Measurements from ENCODE around the gene BAZ2B. TPM values are rescaled to one million over a fixed set of nuclear protein-coding genes. Genes with fewer than 3 reads are reported as not detected.
"Not testable (repeated sequence)": the region's sequence is repeated elsewhere in the genome, so short reads cannot be mapped to it uniquely, and the experiment has no call there.

Gene BAZ2B
- total RNA-seq, 1 donor from 2014 or later = 37.8 TPM

- Mint-ChIP-seq H3K27ac (ENCODE audit: unreplicated experiment) (no peak overlapping the region), H3K36me3 (ENCODE audit: low read depth) (peaks cover 28% of the 10 kb centered on the region), H3K4me3 (ENCODE audit: unreplicated experiment) (no peak overlapping the region), H3K27me3 (ENCODE audit: low read depth) (no peaks in the 10 kb centered on the region), H3K9me3 (ENCODE audit: low read depth) (peaks cover 2% of the 10 kb centered on the region), H3K4me1 (ENCODE audit: low read depth) (no peaks in the 10 kb centered on the region)
- no peak for TF ChIP-seq CTCF (IDR thresholded peaks at IDR 0.05)
- no peak for DNase-seq (ENCODE audit: low spot score)
Measured at GRCh38 chr2:159362094-159362493, 254.3 kb downstream of the BAZ2B start.

- not testable (repeated sequence) for H3K9me3 Mint-ChIP-seq (ENCODE audit: low read depth); H3K4me3 Mint-ChIP-seq (ENCODE audit: unreplicated experiment); H3K27ac Mint-ChIP-seq (ENCODE audit: unreplicated experiment); DNase-seq (ENCODE audit: low spot score); H3K27me3 Mint-ChIP-seq (ENCODE audit: low read depth); H3K4me1 Mint-ChIP-seq (ENCODE audit: low read depth)
- peaks cover 28% of the 10 kb centered on the region for H3K36me3 Mint-ChIP-seq (ENCODE audit: low read depth)
Measured at GRCh38 chr2:159361603-159362002, 254.7 kb downstream of the BAZ2B start.

GRCh38 chr2:159356053-159356554 lies 260.2 kb downstream of the BAZ2B start:
- H3K36me3 Mint-ChIP-seq (ENCODE audit: low read depth) = peaks cover 14% of the 10 kb centered on the region
- H3K4me3 Mint-ChIP-seq (ENCODE audit: unreplicated experiment) = no peak overlapping the region
- no peaks in the 10 kb centered on the region for H3K4me1 Mint-ChIP-seq (ENCODE audit: low read depth)
- DNase-seq (ENCODE audit: low spot score) = no peak
- no peak overlapping the region for H3K27ac Mint-ChIP-seq (ENCODE audit: unreplicated experiment)
- H3K9me3 Mint-ChIP-seq (ENCODE audit: low read depth) = peaks cover 2% of the 10 kb centered on the region
- H3K27me3 Mint-ChIP-seq (ENCODE audit: low read depth) = no peaks in the 10 kb centered on the region
- no peak for TF ChIP-seq CTCF (IDR thresholded peaks at IDR 0.05)

GRCh38 chr2:159351977-159352376 lies 264.4 kb downstream of the BAZ2B start:
- Mint-ChIP-seq H3K36me3 (ENCODE audit: low read depth) (peaks cover 9% of the 10 kb centered on the region), H3K27ac (ENCODE audit: unreplicated experiment) (no peak overlapping the region), H3K4me1 (ENCODE audit: low read depth) (no peaks in the 10 kb centered on the region), H3K9me3 (ENCODE audit: low read depth) (no peaks in the 10 kb centered on the region), H3K4me3 (ENCODE audit: unreplicated experiment) (no peak overlapping the region), H3K27me3 (ENCODE audit: low read depth) (no peaks in the 10 kb centered on the region)
- TF ChIP-seq CTCF (IDR thresholded peaks at IDR 0.05) = no peak
- no peak for DNase-seq (ENCODE audit: low spot score)

- H3K27me3 Mint-ChIP-seq (ENCODE audit: low read depth) = no peaks in the 10 kb centered on the region
- no peak for TF ChIP-seq CTCF (IDR thresholded peaks at IDR 0.05)
- no peaks in the 10 kb centered on the region for H3K9me3 Mint-ChIP-seq (ENCODE audit: low read depth)
- DNase-seq (ENCODE audit: low spot score) = no peak
- no peak overlapping the region for H3K4me3 Mint-ChIP-seq (ENCODE audit: unreplicated experiment)
- H3K27ac Mint-ChIP-seq (ENCODE audit: unreplicated experiment) = no peak overlapping the region
- peaks cover 11% of the 10 kb centered on the region for H3K36me3 Mint-ChIP-seq (ENCODE audit: low read depth)
- no peaks in the 10 kb centered on the region for H3K4me1 Mint-ChIP-seq (ENCODE audit: low read depth)
Measured at GRCh38 chr2:159349674-159350299, 266.6 kb downstream of the BAZ2B start.
